DND-41 (cell line): ENCODE measurements around the gene STAG3.

Experiments used
- ATAC-seq: fragments of 200-7000 bp; cut with Tn5 transposase; 3 replicates; pipeline ENCODE4 v1.9.1; 2021; ENCODE audit warnings: low read depth; ENCODE audit not compliant: insufficient read depth
- DNase-seq: peaks from one replicate; pipeline ENCODE4 v3.0.0-alpha.2; 2020
- H2AFZ ChIP-seq: 2 replicates; pipeline ENCODE4 v1.6.0; 2012; ENCODE audit warnings: low read depth, low read length
- H3K27ac ChIP-seq: 2 replicates; pipeline ENCODE4 v1.5.1; 2012; ENCODE audit warnings: low read length, inconsistent platforms
- H3K27me3 ChIP-seq: fragments of 200-600 bp; sonication (generic); 2 replicates; pipeline ENCODE4 v1.6.0; 2012; ENCODE audit warnings: low read length, mild to moderate bottlenecking, inconsistent platforms; ENCODE audit not compliant: insufficient read depth, poor library complexity
- H3K36me3 ChIP-seq: 2 replicates; pipeline ENCODE4 v1.5.1; 2012; ENCODE audit warnings: low read length, inconsistent platforms; ENCODE audit not compliant: insufficient read depth
- H3K4me1 ChIP-seq: 2 replicates; pipeline ENCODE4 v1.5.1; 2012; ENCODE audit warnings: mild to moderate bottlenecking, low read length; ENCODE audit not compliant: insufficient read depth
- H3K4me2 ChIP-seq: 2 replicates; pipeline ENCODE4 v1.6.0; 2012; ENCODE audit warnings: mild to moderate bottlenecking, moderate library complexity, low read length, inconsistent platforms; ENCODE audit not compliant: insufficient read depth
- H3K4me3 ChIP-seq, 2 experiments: fragments of 200-600 bp in 1 of 2; shearing (Covaris generic) in 1 of 2; 2 replicates each; pipeline ENCODE4 v1.5.1; 2012 to 2016; ENCODE audit warnings: inconsistent platforms in 2 of 2, low read length in 2 of 2, mild to moderate bottlenecking in 2 of 2, low read depth in 1 of 2, moderate library complexity in 1 of 2
- H3K79me2 ChIP-seq: 2 replicates; pipeline ENCODE4 v1.6.0; 2012; ENCODE audit warnings: low read length, inconsistent platforms; ENCODE audit not compliant: insufficient read depth
- H3K9ac ChIP-seq: 2 replicates; pipeline ENCODE4 v1.6.0; 2012; ENCODE audit warnings: low read depth, mild to moderate bottlenecking, inconsistent platforms, low read length, moderate library complexity
- H3K9me3 ChIP-seq: 2 replicates; pipeline ENCODE4 v1.5.1; 2012; ENCODE audit warnings: low read length, moderate library complexity, mild to moderate bottlenecking, inconsistent platforms; ENCODE audit not compliant: insufficient read depth, severe bottlenecking
- H4K20me1 ChIP-seq: 2 replicates; pipeline ENCODE4 v1.6.0; 2012; ENCODE audit warnings: low read length; ENCODE audit not compliant: insufficient read depth
- CTCF ChIP-seq: IDR thresholded peaks from 2 replicates; pipeline ENCODE4 v1.5.1; 2012; ENCODE audit warnings: borderline replicate concordance, low read length, moderate library complexity, mild to moderate bottlenecking; ENCODE audit not compliant: poor library complexity, severe bottlenecking; ENCODE audit errors: extremely low read depth
- EZH2 ChIP-seq: IDR thresholded peaks from 3 replicates; pipeline ENCODE4 v1.6.1; 2012; ENCODE audit warnings: borderline replicate concordance, low read depth, mild to moderate bottlenecking, moderate library complexity, low read length, inconsistent platforms; ENCODE audit not compliant: severe bottlenecking

Gene STAG3

DNA sequence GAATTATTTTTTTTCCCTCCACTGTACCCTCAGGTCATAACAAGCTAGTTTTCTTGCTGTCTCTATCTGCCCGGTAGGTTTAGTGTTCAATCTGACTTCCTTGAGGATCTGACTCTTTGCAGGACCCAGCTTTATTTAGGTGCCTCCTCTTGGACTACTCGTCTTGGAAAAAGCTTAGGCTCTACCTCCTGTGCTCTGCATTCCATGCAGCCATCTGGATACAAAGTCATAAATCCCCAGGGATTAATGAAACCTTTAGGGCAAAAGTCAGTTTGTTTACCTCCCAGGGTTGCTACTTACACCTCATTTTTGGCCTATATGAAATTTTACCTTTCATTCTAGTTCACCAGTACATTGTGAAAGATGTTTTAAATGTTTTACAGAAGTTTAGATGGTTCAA lies 8.0 kb downstream of the STAG3 start:
- ATAC-seq (no peak), DNase-seq (no peak)
- Histone ChIP-seq H3K9ac (no peak overlapping the region), H3K27me3 (no peaks in the 10 kb centered on the region), H3K9me3 (no peaks in the 10 kb centered on the region), H3K4me1 (peaks cover 9% of the 10 kb centered on the region), H3K79me2 (no peaks in the 10 kb centered on the region), H3K36me3 (no peaks in the 10 kb centered on the region), H2AFZ (no peak overlapping the region), H4K20me1 (no peaks in the 10 kb centered on the region), H3K4me3 (no peak overlapping the region), H3K4me2 (no peak overlapping the region), H3K27ac (no peak overlapping the region)
- TF ChIP-seq CTCF: no peak
- TF ChIP-seq EZH2: no peak

DNA sequence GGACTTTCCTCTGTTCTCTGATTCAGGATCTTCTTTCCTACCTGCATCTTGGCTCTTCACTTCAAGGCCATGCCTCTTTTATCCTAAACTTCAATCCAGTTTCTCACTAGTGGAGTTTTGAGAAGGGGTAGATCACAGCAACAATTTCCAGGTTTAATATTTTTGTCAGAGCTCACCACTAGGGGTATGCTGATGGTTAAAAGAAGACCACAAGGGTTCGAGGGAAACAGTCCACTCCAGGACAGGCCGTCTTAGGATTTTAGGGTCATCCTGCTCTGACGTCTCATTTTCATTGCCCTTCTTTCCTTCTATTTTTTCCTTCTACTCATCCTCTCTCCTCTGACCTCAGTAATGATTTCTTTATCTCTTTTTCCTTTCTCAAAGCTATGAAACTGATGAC lies 11.3 kb downstream of the STAG3 start:
- H3K27me3 ChIP-seq: no peaks in the 10 kb centered on the region
- ATAC-seq: no peak
- no peaks in the 10 kb centered on the region for H3K36me3 ChIP-seq
- H3K9me3 ChIP-seq: no peaks in the 10 kb centered on the region
- H3K4me3 ChIP-seq: no peak overlapping the region
- H4K20me1 ChIP-seq: no peaks in the 10 kb centered on the region
- H3K27ac ChIP-seq: no peak overlapping the region
- TF ChIP-seq EZH2 (no peak), CTCF (no peak)
- DNase-seq: no peak
- no peak overlapping the region for H2AFZ ChIP-seq
- no peak overlapping the region for H3K4me2 ChIP-seq
- H3K4me1 ChIP-seq: no peaks in the 10 kb centered on the region
- H3K9ac ChIP-seq: no peak overlapping the region
- H3K79me2 ChIP-seq: no peaks in the 10 kb centered on the region

DNA sequence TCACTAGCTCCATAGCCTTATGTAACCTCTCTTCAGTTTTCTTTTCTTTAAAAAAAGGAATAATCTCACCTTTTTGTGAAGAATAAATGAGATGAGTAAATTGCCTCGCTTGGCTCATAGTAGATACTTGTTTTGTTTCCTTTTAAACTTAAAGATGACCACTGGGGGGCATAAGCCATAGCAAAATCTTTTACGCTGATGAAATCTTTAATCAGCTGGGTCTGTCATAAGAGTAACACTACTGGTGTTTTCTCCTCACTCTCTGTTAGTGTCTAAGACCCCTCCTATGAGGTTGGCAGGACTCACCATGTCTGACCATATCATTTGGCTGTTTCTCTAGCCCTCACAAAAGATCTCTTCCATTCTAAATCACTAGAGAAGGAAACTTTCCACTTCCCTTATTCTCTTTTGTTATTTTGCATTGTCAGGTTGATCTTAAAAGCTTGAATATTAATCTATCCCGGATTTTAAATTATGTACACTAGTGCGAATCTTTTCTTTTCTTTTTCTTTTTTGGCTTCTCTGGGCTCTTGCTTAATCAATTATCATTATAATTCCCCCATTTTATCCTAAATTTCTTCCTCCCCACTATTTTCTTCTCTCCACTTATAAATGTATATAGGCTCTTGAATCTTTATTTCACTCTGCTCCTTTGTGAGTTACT lies 12.5 kb downstream of the STAG3 start:
- DNase-seq: no peak
- TF ChIP-seq EZH2 (no peak), CTCF (peak; percentile 41)
- H3K4me2 ChIP-seq: no peak overlapping the region

More for the DNA sequence above, 12.5 kb downstream of the STAG3 start:
- Histone ChIP-seq H2AFZ (no peak overlapping the region), H3K4me3 (no peak overlapping the region), H3K27ac (no peak overlapping the region), H3K79me2 (no peaks in the 10 kb centered on the region), H4K20me1 (no peaks in the 10 kb centered on the region), H3K36me3 (no peaks in the 10 kb centered on the region), H3K9ac (no peak overlapping the region), H3K27me3 (no peaks in the 10 kb centered on the region), H3K9me3 (no peaks in the 10 kb centered on the region), H3K4me1 (no peaks in the 10 kb centered on the region)
- ATAC-seq: peak; percentile 47; the same call in 1 of the 3 replicates
